ENCODE measurements around the gene USP14. TPM values are rescaled to one million over a fixed set of nuclear protein-coding genes. Genes with fewer than 3 reads are reported as not detected.

USP14 gene
- total and polyA plus RNA-seq, 2 experiments from 2014 or later = 82.4 to 83.5 TPM

DNA sequence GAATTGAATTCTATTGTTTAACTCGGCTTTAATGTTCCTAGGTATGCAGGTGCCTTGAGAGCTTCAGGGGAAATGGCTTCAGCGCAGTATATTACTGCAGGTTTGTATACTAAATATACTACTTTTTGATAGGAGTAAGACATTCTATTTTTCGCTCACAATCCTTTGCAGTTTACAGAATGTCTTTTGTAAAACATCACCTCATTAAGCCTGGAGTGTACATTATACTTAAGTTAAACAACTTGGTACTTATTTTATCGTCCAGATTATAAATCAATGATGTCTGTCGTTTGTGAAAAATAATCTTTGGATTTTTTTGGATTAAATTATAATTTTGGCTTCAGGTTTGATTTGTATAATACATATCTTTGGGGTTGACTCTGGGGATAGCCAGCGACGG is 34.4 kb downstream of the USP14 start (continued):
- TF ChIP-seq, protein P1, sequence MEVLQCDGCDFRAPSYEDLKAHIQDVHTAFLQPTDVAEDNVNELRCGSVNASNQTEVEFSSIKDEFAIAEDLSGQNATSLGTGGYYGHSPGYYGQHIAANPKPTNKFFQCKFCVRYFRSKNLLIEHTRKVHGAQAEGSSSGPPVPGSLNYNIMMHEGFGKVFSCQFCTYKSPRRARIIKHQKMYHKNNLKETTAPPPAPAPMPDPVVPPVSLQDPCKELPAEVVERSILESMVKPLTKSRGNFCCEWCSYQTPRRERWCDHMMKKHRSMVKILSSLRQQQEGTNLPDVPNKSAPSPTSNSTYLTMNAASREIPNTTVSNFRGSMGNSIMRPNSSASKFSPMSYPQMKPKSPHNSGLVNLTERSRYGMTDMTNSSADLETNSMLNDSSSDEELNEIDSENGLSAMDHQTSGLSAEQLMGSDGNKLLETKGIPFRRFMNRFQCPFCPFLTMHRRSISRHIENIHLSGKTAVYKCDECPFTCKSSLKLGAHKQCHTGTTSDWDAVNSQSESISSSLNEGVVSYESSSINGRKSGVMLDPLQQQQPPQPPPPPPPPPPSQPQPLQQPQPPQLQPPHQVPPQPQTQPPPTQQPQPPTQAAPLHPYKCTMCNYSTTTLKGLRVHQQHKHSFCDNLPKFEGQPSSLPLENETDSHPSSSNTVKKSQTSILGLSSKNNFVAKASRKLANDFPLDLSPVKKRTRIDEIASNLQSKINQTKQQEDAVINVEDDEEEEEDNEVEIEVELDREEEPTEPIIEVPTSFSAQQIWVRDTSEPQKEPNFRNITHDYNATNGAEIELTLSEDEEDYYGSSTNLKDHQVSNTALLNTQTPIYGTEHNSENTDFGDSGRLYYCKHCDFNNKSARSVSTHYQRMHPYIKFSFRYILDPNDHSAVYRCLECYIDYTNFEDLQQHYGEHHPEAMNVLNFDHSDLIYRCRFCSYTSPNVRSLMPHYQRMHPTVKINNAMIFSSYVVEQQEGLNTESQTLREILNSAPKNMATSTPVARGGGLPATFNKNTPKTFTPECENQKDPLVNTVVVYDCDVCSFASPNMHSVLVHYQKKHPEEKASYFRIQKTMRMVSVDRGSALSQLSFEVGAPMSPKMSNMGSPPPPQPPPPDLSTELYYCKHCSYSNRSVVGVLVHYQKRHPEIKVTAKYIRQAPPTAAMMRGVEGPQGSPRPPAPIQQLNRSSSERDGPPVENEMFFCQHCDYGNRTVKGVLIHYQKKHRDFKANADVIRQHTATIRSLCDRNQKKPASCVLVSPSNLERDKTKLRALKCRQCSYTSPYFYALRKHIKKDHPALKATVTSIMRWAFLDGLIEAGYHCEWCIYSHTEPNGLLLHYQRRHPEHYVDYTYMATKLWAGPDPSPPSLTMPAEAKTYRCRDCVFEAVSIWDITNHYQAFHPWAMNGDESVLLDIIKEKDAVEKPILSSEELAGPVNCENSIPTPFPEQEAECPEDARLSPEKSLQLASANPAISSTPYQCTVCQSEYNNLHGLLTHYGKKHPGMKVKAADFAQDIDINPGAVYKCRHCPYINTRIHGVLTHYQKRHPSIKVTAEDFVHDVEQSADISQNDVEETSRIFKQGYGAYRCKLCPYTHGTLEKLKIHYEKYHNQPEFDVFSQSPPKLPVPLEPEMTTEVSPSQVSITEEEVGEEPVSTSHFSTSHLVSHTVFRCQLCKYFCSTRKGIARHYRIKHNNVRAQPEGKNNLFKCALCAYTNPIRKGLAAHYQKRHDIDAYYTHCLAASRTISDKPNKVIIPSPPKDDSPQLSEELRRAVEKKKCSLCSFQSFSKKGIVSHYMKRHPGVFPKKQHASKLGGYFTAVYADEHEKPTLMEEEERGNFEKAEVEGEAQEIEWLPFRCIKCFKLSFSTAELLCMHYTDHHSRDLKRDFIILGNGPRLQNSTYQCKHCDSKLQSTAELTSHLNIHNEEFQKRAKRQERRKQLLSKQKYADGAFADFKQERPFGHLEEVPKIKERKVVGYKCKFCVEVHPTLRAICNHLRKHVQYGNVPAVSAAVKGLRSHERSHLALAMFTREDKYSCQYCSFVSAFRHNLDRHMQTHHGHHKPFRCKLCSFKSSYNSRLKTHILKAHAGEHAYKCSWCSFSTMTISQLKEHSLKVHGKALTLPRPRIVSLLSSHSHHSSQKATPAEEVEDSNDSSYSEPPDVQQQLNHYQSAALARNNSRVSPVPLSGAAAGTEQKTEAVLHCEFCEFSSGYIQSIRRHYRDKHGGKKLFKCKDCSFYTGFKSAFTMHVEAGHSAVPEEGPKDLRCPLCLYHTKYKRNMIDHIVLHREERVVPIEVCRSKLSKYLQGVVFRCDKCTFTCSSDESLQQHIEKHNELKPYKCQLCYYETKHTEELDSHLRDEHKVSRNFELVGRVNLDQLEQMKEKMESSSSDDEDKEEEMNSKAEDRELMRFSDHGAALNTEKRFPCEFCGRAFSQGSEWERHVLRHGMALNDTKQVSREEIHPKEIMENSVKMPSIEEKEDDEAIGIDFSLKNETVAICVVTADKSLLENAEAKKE (CRISPR knock-in tag; IDR thresholded peaks at IDR 0.05) = no peak
- no peak for TF ChIP-seq EZH2phosphoT487 (IDR thresholded peaks at IDR 0.05; ENCODE audit: unreplicated experiment)

DNA sequence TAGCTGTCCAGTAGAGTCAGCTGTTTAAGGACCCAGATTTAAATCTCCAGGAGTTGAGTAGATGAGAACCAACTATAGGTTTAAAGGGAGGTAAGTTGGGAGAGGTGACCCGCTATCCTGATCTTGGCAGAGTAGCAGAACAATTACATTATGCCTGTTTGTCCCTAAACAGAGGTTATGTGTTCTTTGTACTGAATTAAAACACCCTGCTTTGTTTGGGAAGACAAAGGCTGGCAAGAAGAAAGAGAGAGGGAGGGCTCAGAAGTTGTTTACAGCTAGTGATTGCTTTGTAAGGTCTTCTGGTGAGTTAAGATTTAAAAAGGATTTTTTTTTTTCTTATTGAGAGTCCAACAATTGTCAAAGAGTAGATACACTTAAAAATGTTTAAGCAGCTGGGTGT is 37.3 kb downstream of the USP14 start:
- Histone ChIP-seq H3F3A (replicated peaks; ENCODE audit: low read depth) (no peaks in the 10 kb centered on the region), H3K9me2 (ENCODE audit: insufficient read depth) (no peaks in the 10 kb centered on the region), H3K79me2 (replicated peaks; ENCODE audit: insufficient read depth) (peaks cover 45% of the 10 kb centered on the region), H3K27me3 (ENCODE audit: insufficient read depth) (no peaks in the 10 kb centered on the region), H2AFZ (no peak overlapping the region), H3K4me3 (no peak overlapping the region), H3K27ac (ENCODE audit: low read depth) (no peak overlapping the region), H4K20me1 (replicated peaks; ENCODE audit: insufficient read depth) (peaks cover 25% of the 10 kb centered on the region; the same call in 1 of the 2 replicates), H3K4me1 (ENCODE audit: insufficient read depth) (0 out of 2 replicates have a peak, but pooled peaks cover 7% of the 10 kb centered on the region), H3K36me3 (ENCODE audit: insufficient read depth) (peaks cover 25% of the 10 kb centered on the region; the same call in 1 of the 2 replicates), H3K4me2 (no peak overlapping the region)
- no peak for DNase-seq (ENCODE audit: low spot score)
- Mint-ChIP-seq H3K9me3 (no peaks in the 10 kb centered on the region), H3K4me3 (no peak overlapping the region), H3K27me3 (ENCODE audit: insufficient read depth, low read depth, poor library complexity) (peaks cover 2% of the 10 kb centered on the region), H3K27ac (peak overlapping the region; percentile 25; the same call in 1 of the 2 replicates), H3K4me1 (peaks cover 3% of the 10 kb centered on the region; the same call in 1 of the 3 replicates), H3K36me3 (ENCODE audit: low read depth) (peaks cover 39% of the 10 kb centered on the region)
- no peak for ATAC-seq
- TF ChIP-seq CREB1 (CRISPR knock-in tag; IDR thresholded peaks at IDR 0.05; ENCODE audit: low read depth) (no peak), EZH2 (IDR thresholded peaks at IDR 0.05; ENCODE audit: low read depth, unreplicated experiment) (no peak), ZNF114 (CRISPR knock-in tag; IDR thresholded peaks at IDR 0.05) (no peak), EZH2phosphoT487 (IDR thresholded peaks at IDR 0.05; ENCODE audit: unreplicated experiment) (no peak), STAT1 (IDR thresholded peaks at IDR 0.05; ENCODE audit: unreplicated experiment) (no peak), NANOG (IDR thresholded peaks at IDR 0.05; ENCODE audit: borderline replicate concordance) (no peak), ZNF331 (CRISPR knock-in tag; IDR thresholded peaks at IDR 0.05; ENCODE audit: low read depth) (no peak), POLR2AphosphoS5 (IDR thresholded peaks at IDR 0.05; ENCODE audit: low read depth) (no peak)
- TF ChIP-seq, protein P1 (CRISPR knock-in tag; IDR thresholded peaks at IDR 0.05) = no peak

Data from GM23338 (cell line).